AG04450 (cell line): Measurements from ENCODE around the gene TP53I3. TPM values are rescaled to one million over a fixed set of nuclear protein-coding genes. Genes with fewer than 3 reads are reported as not detected.
A peak's percentile ranks its signal among the peaks of the same experiment; 100 is the strongest.

Source experiments
- CTCF ChIA-PET: fragments of 300-600, 350-600 bp; formaldehyde crosslinking; extraction: SDS; loops from one replicate; lab custom pipeline; 2022; ENCODE audit warnings: antibody characterized with exemption, inconsistent platforms; lab: Charles Lee
- POLR2A ChIA-PET: fragments of 350-600 bp; formaldehyde crosslinking; extraction: SDS; loops from one replicate; lab custom pipeline; 2021; ENCODE audit warnings: antibody characterized with exemption, inconsistent platforms; lab: Yijun Ruan, JAX
- DNase-seq: peaks from one replicate; pipeline ENCODE4 v3.0.0-alpha.2; 2011; ENCODE audit warnings: low read depth, low spot score
- H3K27ac ChIP-seq: one replicate; pipeline ENCODE4 v1.5.1; 2012; ENCODE audit warnings: low read depth, low read length, control low read depth
- H3K27me3 ChIP-seq: one replicate; pipeline ENCODE4 v1.6.0; 2012; ENCODE audit warnings: low read length; ENCODE audit not compliant: control insufficient read depth, insufficient read depth
- H3K4me3 ChIP-seq: 2 replicates; pipeline ENCODE4 v1.5.1; 2011; ENCODE audit warnings: mild to moderate bottlenecking, low read depth, low read length, control low read depth
- H3K9me3 ChIP-seq: 2 replicates; pipeline ENCODE4 v1.5.1; 2012; ENCODE audit warnings: low read length; ENCODE audit not compliant: control insufficient read depth, insufficient read depth
- CTCF ChIP-seq: IDR thresholded peaks from 2 replicates; pipeline ENCODE4 v1.5.1; 2011; ENCODE audit warnings: low read depth, low read length, control low read depth, inconsistent platforms
- polyA plus RNA-seq: library from polyadenylated mRNA; depleted of rRNA; stranded (reverse); fragments of >200 nt; gene quantifications from 2 replicates; pipeline ENCODE4 v1.2.3, GENCODE V29; 2011

TP53I3 gene
- polyA plus RNA-seq, 1 experiment: 44.6 TPM

- CTCF ChIA-PET: interaction anchor here (0.7 kb wide), 1 partner anchor 27 kb away, joined by 4 read pairs; no protein-coding TSS in a partner anchor
- no peak for TF ChIP-seq CTCF
- Histone ChIP-seq H3K4me3 (no peak overlapping the region), H3K27ac (no peak overlapping the region), H3K27me3 (no peaks in the 10 kb centered on the region), H3K9me3 (no peaks in the 10 kb centered on the region; the same call in 1 of the 2 replicates)
- DNase-seq: no peak
- POLR2A ChIA-PET: no interaction called here
These were observed 31.7 kb downstream of the TP53I3 start for GRCh38 chr2:24052951-24053350.

- H3K9me3 ChIP-seq: no peaks in the 10 kb centered on the region; the same call in 1 of the 2 replicates
- no peak for DNase-seq
- CTCF ChIA-PET: interaction anchor here (1.6 kb wide), 1 partner anchor 9 kb away, joined by 5 read pairs; no protein-coding TSS in a partner anchor
- no peaks in the 10 kb centered on the region for H3K27me3 ChIP-seq
- POLR2A ChIA-PET: no interaction called here
- no peak for TF ChIP-seq CTCF
- H3K4me3 ChIP-seq: no peak overlapping the region
- no peak overlapping the region for H3K27ac ChIP-seq
These were observed 32.8 kb downstream of the TP53I3 start for GRCh38 chr2:24051833-24052232.

DNA sequence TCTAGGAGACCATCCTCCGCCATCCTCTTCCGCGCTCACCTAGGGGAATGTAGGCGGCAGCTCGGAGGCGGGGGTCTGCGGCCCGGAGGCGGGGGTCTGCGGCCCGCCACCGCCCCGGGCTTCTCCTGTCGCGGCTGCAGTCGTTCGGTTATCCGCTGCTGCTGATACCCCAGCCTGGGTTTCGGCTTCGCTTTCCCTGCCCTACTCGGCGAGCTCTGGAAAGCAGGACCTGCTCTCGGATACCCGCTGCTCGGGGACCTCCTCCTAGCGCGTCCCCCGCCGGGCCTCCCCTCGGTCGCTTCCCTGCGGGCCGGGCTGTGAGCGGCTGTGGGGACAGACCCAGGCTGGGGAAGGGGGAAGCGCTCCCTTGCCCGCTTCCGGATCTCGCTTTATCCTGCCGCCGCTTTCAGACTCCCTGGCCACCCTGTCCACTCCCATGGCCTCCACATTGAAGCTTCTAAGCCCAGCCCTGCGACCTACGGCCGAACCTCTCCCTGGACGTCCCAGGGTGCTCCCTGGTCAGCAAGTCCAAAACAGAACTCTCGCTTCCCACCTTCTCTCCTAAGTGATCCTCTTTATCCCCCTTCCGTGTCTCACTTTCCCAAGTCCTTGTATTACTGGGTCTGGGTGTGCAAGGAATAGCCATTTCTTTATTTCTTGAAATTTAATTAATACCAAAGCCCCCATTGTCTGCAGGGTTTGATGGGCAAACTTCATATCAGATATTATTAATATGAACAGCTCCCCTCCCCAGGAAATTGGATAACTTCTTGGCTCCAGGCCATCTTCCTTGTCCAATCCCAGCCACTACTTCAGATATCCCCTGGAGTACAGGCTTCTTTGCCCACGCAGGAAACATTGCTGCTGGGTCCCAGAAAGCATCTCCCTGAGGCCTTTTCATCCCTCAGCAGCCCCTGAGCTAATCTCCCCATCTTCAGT is 34.3 kb downstream of the TP53I3 start:
- TF ChIP-seq CTCF: no peak
- POLR2A ChIA-PET: interaction anchor here (0.8 to 2.2 kb wide), 2 partner anchors 26 to 34 kb away, joined by 7 to 9 read pairs; partner anchors contain the start of gene SF3B6
- Histone ChIP-seq H3K9me3 (no peaks in the 10 kb centered on the region; the same call in 1 of the 2 replicates), H3K27ac (no peak overlapping the region), H3K4me3 (peak overlapping the region; percentile 68), H3K27me3 (no peaks in the 10 kb centered on the region)
- CTCF ChIA-PET: interaction anchor here (1.6 to 1.9 kb wide), 2 partner anchors 11 to 123 kb away, joined by 5 to 7 read pairs; partner anchors contain the start of gene ATAD2B
- no peak for DNase-seq

DNA sequence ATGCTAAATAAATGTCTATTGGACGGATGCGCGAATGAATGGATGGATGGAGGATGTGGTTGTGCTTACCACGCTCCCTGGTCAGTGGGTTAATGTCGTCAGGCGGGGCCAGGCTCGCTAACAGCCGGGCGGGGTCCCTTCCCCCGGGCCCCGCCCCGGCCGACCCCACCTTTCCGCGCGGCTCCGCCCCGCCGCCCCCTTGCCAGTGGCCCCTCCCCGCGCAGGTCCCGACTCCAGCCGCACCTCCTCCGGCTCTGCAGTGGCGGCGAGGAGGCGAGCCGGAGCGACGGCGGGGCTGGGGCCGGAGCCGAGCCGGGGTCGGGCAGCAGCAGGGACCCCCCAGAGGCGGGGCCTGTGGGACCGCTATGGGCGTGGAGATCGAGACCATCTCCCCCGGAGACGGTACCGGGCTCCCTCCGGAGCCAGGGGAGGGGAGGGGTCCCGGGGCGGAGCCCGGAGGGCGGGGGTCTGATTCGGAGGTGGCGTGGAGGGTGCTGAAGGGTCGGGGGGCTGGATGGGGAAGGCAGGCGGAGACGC is 35.1 kb downstream of the TP53I3 start, which contains the start of gene FKBP1B:
FKBP1B (plus strand) TSS at position 257 of the 537 bp plus-strand sequence; CDS start at position 366, 109 bp downstream.
- peak within 1 kb of the TSS; percentile 68 for H3K4me3 ChIP-seq
- no peaks in the 10 kb centered on the region; the same call in 1 of the 2 replicates for H3K9me3 ChIP-seq
- no peaks in the 10 kb centered on the region for H3K27me3 ChIP-seq
- no peak for DNase-seq
- TF ChIP-seq CTCF: no peak
- CTCF ChIA-PET: interaction anchor here (1.9 kb wide), 1 partner anchor 123 kb away, joined by 7 read pairs; the partner anchor contains the start of gene ATAD2B
- no peak within 1 kb of the TSS for H3K27ac ChIP-seq
- POLR2A ChIA-PET: interaction anchor here (0.6 to 2.2 kb wide), 4 partner anchors 27 to 122 kb away, joined by 3 to 9 read pairs (median 6); partner anchors contain the start of genes ATAD2B and SF3B6
